GM20431 (cell line): ENCODE results near the gene PRKCA.
"Not testable (repeated sequence)": the region's sequence is repeated elsewhere in the genome, so short reads cannot be mapped to it uniquely, and the experiment has no call there.

Experiments used
- in situ Hi-C: fragments of 300-500 bp; cut with MseI, MboI; formaldehyde crosslinking; loops from one replicate; pipeline ENCODE4 v1.15.0; 2020; ENCODE audit warnings: low sequenced_read_pairs; ENCODE audit not compliant: unreplicated experiment

Gene PRKCA

DNA sequence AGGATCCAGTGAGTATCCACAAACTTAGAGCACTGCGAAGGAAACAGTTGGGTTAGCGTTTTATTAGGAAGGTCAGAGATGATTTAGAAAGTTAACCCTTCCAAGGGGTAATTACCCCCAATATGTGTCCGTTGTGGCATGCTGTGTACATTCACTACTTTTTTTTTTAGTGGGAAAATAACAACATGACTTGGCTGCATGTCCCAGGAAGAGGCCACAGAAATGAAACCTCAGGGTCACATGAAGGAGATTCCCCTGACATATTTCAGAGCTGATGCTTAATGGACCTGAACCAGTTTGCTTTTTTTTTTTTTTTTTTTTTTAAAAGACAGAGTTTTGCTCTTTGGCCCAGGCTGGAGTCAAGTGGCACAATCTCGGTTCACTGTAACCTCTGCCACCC lies 167.5 kb downstream of the PRKCA start:
- in situ Hi-C loops = no loop called here

DNA sequence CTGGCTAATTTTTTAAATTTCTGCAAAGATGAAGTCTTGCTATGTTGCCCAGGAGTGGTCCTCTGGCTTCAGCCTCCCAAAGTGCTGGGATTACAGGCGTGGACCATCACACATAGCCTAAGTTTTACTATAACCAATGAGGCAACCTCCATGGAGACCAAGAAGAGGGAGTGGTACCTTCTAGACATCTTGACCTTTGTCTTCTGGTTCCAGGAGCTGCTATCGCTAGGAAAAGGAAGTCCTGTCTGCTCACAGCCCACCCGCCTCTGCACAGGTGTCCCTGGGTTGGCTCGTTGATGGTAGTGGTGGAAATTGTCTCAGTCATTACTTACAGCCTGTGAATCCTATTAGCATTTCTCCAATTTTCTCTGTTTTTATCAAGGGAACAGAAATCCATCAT lies 169.7 kb downstream of the PRKCA start:
- in situ Hi-C loops = no loop called here

DNA sequence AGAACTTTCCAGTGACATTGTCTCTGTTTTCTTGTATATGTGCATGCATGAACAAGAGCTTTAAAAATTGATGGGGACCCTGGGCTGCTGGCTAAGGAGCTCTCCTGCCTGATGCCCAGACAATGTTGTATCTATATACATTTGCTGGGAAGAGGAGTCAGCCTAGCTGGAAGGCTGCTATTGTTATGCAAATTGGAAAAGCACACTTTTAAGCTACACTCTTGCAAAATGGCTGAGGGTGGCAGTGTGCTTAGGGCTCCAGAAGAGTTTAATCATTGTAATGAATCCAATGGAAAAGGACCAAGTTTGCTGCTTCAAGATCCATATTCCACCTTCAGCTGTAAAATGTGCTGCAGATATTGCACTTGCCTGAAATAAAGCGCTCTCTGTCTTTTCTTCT lies 171.8 kb downstream of the PRKCA start:
- in situ Hi-C loops = no loop called here

DNA sequence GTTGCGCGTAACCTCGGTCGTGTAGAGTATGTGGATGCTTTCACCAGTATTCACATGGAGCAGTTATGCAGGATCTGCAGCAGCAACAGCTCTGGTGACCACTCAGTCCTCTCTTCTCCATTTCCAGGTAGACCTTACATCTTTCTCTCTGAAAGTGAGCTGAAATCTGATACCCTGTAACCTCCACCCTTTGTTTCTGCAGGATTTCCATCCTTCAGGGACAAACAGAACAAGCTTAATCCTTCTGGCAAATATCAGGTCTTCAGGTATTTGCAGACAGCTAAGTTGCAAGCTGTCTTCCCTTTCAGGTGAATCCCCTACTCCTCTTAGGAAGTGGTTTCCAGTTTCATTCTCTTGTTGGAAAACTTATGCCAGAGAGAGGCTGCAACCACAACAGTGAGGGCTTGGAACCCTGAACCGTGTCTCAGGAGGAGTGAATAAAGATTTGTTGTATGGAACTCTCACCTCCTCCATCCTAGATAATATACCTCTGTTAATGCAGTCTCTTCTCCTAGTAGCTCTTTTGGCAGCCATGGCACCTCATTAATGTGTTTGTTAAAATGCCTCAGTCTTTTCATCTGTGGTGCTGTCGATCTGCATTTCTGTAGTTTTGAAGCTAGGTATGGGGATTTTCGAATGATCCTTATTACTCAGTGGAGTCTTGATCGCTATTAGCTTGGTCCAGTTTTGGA lies 172.5 kb downstream of the PRKCA start:
- in situ Hi-C loops = no loop called here

DNA sequence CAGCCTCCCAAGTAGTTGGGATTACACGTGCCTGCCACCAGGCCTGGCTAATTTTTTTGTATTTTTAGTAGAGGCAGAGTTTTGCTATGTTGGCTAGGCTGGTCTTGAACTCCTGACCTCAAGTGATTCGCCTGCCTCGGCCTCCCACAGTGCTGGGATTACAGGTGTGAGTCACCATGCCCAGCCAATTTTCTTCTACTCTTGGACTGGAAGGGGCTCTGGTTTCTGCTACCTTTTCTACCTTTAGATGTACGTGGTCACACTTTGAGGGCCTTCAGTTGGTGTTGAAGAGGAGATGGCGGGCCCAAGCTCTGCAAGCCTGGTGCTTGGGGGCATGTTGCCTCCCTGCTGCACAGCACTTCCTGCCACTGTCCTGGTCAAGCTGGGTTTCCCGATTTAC lies 173.6 kb downstream of the PRKCA start:
- in situ Hi-C loops = no loop called here

DNA sequence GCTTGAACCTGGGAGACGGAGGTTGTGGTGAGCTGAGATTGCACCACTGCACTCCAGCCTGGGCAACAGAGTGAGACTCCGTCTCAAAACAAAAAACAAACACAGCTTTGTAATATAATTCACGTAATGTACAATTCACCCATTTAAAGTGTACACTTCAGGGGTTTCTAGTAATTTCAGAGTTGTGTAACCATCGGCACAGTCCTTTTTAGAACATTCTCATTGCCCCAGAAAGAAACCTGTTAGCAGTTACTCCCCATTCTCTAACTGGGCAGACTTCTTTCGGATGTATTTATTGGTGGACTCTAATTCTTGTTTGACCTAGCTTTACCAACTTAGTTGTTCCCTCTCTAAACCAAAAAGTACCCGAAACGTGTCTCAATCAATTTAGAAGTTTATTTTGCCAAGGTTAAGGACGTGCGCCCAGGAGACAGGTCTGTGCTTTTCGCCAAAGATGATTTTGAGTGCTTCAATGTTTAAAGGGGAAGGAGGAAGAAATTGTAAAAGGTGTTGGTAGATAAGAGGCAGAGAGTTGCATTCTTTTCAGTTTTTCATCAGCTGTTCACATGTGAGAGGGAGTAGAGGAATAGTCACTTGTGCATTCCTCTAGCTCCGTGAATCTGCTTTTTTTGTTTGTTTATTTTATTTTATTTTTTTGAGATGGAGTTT lies 175.3 kb downstream of the PRKCA start:
- in situ Hi-C loops = no loop called here

DNA sequence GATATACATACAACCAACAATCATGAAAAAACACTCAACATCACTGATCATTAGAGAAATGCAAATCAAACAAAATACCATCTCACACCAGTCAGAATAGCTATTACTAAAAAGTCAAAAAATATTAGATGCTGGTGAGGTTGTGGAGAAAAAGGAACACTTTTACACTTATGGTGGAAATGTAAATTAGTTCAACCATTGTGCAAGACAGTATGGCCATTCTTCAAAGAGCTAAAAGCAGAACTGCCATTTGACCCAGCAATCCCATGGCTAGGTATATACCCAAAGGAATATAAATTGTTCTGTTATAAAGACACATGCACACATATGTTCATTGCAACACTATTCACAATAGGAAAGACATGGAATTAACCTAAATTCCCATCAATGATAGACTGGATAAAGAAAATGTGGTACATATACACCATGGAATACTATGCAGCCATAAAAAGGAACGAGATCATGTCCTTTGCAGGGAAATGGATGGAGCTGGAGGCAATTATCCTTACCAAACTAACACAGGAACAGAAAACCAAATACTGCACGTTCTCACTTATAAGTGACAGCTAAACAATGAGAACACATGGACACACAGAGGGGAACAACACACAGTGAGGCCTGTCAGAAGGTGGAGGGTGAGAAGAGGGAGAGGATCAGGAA lies 176.9 kb downstream of the PRKCA start:
- in situ Hi-C loops = not testable (repeated sequence)

DNA sequence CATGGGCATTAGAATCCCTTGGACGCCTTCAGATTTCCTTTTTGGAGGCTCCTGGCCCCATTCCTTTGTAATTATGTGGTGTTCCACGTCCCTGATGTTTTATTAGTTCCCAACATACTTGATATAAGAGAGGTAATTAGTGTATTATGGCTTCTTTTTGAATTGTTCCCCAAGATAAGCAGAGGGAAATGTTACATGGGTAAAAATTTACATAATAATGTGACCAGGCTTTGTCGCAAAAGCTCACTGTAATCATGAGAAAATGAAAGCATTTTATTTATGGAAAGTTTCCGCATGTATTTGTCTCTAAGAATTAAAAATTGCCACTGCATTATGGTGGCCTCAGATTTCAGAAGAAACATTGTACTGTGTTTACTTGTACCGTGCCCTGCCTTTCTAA lies 177.8 kb downstream of the PRKCA start:
- in situ Hi-C loops = no loop called here

DNA sequence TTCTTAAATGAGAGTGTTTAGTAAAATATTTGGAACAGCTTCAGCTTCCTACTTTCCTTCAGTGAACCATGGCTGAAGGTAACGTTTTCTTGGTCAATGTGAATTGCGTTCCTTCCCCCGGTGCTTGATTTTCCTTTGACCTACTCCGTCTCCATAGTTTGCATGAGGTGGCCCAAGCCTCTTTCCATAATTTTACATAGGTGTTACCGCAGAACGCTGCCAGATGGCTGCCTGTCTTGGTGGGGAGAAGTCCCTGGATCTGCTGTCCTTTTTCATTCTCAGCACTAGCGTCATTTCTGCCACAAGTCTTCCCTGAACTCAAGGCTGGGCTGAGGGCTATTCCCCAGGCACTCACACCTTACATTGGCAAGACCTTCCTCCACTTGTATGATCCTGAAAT lies 178.4 kb downstream of the PRKCA start:
- in situ Hi-C loops = no loop called here

DNA sequence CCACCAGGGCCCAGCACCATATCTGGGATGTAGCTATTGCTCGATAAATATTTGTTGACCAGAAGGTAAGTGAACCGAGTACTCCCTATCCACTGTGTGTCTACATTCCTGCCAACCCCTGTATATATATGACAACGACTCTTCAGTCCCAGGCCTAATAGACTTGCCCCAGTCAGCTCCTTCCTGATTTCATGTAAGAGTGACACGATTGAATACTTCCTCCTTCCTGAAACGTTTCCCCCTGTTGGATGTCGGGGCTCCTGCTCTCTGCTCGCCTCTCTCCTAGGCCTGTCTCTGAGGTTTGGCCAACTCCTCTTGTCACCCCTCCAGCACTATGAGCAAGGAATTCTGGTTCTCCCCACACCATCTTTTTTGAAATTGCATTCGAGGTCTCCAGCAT lies 178.9 kb downstream of the PRKCA start:
- in situ Hi-C loops = no loop called here

DNA sequence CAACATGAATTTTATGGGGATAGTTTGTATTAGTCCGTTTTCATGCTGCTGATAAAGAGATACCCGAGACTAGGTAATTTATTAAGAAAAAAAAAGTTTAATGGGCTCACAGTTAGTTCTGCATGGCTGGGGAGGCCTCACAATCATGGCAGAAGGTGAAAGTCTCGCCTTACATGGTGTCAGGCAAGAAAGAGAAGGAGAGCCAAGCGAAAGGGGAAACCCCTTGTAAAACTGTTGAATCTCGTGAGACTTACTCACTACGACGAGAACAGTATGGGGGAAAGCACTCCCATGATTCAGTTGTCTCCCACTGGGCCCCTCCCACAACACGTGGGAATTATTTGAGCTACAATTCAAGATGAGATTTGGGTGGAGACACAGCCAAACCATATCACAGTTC lies 181.5 kb downstream of the PRKCA start:
- in situ Hi-C loops = no loop called here

DNA sequence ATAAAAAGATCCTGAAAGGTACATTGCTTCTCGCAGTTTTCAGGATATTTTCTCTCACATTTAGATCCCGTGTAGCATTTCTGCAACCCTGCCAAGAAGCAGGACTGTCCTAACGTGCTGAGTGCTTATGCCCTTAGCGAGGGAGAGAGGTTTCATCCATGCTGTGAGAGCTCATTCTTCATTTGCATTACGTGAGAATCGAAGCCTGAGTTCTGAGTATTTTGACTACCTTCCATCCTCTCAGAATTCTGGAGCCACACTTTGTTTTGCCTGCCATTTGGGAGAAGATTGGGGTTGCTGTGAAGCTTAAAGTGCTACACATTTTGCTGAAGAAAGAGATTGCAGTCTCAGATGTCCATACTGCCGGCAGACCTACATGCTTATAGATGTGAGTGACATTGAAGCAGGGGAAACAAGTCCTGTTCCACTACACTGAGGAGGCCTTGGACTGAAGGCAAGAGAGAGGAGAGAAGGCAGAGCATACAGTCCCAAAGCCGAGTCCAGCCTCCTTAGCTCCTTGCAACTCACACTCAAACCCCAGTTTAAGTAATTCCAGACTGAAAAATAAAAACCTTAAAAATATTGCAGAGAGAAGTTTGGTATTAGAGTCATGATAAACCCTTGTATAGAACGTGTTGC lies 183.0 kb downstream of the PRKCA start:
- in situ Hi-C loops = no loop called here

DNA sequence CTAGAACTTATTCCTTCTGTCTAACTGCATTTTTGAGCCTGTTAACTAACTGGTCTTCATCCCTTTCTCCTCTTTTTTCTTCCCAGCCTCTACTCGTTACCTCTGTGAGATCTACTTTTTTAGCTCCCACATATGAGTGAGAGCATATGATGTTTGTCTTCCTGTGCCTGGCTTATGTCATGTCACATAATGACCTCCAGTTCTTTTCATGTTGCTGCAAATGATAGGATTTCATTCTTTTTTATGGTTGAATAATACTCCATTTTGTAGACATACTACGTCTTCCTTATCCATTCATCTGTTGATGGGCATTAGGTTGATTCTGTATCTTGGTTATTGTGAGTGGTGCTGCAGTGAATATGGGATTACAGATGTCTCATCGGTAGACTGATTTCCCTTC lies 184.7 kb downstream of the PRKCA start:
- in situ Hi-C loops = no loop called here

DNA sequence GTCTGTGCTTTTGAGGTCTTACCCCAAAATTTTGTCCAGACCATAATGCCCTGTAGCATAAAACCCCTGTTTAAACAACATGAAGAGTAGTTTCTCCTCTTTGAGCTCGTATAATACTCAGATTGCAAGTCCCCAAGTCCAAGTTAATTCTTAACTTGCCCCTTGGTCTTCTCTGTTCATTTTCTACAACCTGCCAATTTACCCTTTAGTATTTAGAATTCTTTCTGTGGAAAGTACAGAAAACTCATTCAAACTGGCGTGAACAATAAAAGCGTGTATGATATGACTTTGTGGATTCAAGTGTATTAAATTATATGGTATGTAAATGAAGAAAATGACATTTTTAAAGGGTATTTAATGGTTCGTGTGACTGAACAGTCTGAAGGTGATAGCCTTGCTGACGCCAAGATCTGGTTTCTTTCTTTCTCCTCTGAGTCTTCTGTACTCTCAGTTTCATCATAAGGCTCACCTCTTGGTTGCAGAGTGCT lies 185.6 kb downstream of the PRKCA start:
- in situ Hi-C loops = no loop called here

DNA sequence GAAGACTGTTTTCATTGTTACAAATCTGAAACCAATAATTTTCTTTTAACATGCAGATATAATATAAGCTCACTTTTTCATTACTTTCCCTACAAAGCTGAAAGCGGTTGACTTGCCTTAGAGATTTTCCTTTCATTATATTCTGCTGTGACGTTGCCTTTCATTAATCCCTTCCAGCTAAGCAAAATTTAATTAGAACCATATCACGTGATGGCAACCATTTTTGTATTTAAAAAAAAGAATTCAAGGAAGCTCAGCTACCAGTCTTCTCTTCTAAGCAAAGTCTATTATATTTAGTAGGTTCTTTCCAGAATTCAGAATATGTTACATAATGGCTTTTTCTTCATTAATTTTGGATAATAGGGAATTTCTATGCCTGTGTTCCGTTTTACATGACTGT lies 186.5 kb downstream of the PRKCA start:
- in situ Hi-C loops = no loop called here

DNA sequence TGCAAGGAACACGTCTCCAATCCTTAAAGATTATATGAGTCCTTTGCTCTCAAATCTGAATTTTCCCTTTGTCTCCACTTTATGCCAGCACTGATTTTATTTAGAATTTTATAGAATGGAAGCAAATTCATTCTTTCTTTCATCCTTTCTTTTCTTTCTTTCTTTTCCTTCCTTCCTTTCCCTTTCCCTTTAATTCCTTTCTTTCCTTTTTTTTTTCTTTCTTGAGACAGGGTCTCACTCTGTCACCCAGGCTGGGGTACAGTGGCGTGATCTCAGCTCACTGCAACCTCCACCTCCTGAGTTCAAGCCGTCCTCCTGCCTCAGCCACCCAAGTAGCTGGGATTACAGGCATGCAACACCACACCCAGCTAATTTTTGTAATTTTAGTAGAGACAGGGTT lies 187.2 kb downstream of the PRKCA start:
- in situ Hi-C loops = not testable (repeated sequence)

DNA sequence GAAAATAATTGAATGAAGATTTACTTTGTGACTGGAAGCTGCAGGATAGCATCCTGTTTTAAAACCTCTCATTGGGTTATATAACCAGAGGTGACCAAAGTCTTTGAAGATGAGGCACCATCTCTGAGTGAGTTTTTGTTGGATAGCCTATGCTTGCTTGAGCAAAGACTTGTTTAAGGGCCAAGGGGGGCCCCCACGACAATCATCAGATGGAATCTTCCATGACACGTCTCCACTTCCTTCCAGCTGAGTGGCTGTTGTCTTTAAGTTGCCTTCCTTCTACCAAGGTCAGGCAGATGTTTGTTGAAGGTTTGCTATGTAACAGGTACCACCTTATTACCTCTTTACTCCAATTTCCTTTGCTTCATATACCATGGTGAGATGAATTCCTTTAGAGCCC lies 188.8 kb downstream of the PRKCA start:
- in situ Hi-C loops = no loop called here

DNA sequence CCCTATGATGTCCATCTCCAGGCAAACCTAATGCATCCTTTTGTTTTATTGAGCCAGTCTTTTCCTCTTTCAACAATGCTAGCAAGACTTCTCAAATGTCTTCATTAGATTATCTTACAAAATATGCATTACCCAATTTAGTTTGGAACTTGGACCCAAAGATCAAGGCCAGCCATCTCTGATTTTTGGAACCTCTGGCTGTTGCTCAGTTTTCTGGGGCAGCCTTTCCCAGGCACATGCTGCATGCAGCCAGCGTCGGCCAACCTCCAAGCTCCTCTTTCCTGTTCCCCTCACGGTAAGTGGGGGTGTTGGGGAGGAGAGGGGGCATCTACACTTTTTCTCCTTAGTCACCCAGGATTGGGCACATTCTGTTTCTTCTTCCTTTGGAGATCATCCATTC lies 189.3 kb downstream of the PRKCA start:
- in situ Hi-C loops = no loop called here

DNA sequence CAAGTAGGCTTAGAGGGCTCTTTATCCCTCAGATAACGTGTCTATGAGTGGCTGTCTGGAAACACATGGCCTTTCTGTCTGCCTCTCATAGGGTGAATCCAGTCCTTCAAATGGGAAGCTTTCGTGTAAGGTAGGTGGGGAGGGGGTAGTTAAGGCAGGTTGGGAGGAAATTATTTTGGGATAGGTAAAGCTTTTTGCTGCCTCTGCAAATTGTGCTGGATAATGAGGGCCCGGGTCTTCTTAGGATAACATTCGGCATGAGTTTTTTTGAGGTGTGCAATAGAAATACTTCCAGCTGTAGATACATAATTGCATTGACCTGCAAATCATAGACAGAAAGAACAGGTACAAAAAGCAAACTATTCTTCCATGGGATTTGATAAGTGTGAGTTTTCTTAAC lies 189.7 kb downstream of the PRKCA start:
- in situ Hi-C loops = no loop called here

DNA sequence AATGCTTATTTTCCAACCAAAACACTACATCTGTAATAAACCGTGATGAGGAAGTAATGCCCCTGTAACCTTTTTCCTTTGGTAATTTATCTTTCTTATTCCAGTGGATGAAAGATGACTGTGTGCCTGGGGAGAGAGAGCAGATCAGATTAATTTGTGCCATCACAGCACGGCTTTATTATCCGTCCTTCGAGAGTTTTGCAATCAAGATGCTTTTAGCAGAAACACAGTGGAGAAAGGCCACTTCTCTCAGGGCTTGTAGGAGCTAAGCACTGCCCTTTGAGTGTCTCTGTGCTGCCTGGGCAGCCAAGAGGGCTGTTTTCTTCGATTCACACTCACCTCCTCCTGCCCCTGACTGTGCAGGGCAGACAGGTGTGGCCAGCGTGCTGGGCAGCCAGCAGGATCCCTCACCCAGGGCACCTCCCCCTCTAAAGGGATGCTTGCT lies 190.2 kb downstream of the PRKCA start:
- in situ Hi-C loops = no loop called here
